Stimulated activated CD4-positive, alpha-beta T cell treated with anti-CD3 and anti-CD28 coated beads, Interleukin-1b, Interleukin-23, amount 100 ng/mL, for 24 hours (primary cell): Measurements from ENCODE around the gene UNC80.

ENCODE experiments used
- DNase-seq, 4 experiments: peaks; one replicate each; pipeline ENCODE4 v3.0.0-alpha.2; 2020; ENCODE audit warnings: low read depth in 4 of 4, low spot score in 1 of 4

UNC80 gene

GRCh38 chr2:210004881-210005280 is 233.2 kb downstream of the UNC80 start:
- DNase-seq = no peak

- DNase-seq = no peak
Observed at GRCh38 chr2:210007895-210008294, 236.3 kb downstream of the UNC80 start.

GRCh38 chr2:210009126-210009525 is 237.5 kb downstream of the UNC80 start:
- DNase-seq = no peak

GRCh38 chr2:210009896-210010295 is 238.3 kb downstream of the UNC80 start:
- no peak for DNase-seq

GRCh38 chr2:210020138-210020537 is 248.5 kb downstream of the UNC80 start:
- DNase-seq = no peak

GRCh38 chr2:210022824-210023223 is 251.2 kb downstream of the UNC80 start:
- no peak for DNase-seq

- no peak for DNase-seq
Observed at GRCh38 chr2:210027608-210028007, 256.0 kb downstream of the UNC80 start.

GRCh38 chr2:210028178-210028577 is 256.5 kb downstream of the UNC80 start:
- no peak for DNase-seq

- DNase-seq = no peak
Observed at GRCh38 chr2:210034087-210034683, 262.6 kb downstream of the UNC80 start.

- no peak for DNase-seq
Observed at GRCh38 chr2:210035679-210036078, 264.0 kb downstream of the UNC80 start.

- DNase-seq = no peak
Observed at GRCh38 chr2:210038078-210038477, 266.4 kb downstream of the UNC80 start.

- DNase-seq = no peak
Observed at GRCh38 chr2:210046851-210047500, 275.3 kb downstream of the UNC80 start.
